ENCODE measurements around the gene IRS1. TPM values are rescaled to one million over a fixed set of nuclear protein-coding genes. Genes with fewer than 3 reads are reported as not detected.
A peak's percentile ranks its signal among the peaks of the same experiment; 100 is the strongest.

IRS1 gene
- total and polyA plus RNA-seq, 2 donors from 2014 or later: 4.5 to 13.4 TPM

DNA sequence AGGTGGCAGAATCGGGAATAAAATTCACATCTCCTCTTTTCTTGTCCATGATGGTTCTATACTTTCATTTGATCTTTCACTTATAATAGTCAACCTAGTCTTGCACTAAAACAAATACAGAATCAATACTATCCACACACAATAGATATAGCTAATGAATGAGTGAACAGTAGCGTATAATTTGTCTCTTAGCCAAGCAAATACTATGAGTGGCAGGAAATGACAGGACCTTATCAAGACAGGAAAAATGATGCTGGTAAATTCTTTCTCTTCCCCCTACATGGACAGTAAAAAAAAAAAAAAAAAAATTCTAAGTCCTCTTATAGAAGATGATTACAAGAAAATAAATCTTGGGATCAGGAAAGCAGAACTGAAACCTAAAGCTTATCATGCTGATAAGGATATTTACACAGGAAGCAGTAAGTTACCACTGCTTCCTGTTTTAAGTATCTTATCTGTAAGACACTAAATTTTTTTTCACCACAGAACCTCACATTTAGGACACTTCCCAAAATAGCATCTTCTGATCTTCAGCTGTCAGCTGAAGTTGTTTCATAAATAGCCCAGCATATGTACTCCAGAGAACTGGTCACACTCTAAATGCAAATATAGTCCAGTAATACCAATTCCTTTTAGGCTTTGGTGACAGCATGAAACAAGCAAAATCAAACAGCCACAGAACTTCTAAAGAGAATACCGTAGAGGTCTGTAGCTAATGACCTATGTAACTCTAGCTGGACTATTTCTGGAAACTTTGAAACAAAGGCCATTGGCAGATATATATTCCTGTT is 27.0 kb downstream of the IRS1 start:
- TF ChIP-seq, protein P1, sequence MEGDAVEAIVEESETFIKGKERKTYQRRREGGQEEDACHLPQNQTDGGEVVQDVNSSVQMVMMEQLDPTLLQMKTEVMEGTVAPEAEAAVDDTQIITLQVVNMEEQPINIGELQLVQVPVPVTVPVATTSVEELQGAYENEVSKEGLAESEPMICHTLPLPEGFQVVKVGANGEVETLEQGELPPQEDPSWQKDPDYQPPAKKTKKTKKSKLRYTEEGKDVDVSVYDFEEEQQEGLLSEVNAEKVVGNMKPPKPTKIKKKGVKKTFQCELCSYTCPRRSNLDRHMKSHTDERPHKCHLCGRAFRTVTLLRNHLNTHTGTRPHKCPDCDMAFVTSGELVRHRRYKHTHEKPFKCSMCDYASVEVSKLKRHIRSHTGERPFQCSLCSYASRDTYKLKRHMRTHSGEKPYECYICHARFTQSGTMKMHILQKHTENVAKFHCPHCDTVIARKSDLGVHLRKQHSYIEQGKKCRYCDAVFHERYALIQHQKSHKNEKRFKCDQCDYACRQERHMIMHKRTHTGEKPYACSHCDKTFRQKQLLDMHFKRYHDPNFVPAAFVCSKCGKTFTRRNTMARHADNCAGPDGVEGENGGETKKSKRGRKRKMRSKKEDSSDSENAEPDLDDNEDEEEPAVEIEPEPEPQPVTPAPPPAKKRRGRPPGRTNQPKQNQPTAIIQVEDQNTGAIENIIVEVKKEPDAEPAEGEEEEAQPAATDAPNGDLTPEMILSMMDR (IDR thresholded peaks at IDR 0.05; ENCODE audit: borderline replicate concordance, extremely low read depth, insufficient read depth): no peak
- peaks cover 0 to 5% (median 5%) of the 10 kb centered on the region in 3 donors for H3K4me1 ChIP-seq (ENCODE audit: control insufficient read depth in 2 of 3, insufficient read depth in 2 of 3, low read depth in 1 of 3, low read length in 3 of 3)
- intact Hi-C loops (cut with DNase I): no loop called here
- H3K9me3 ChIP-seq (ENCODE audit: control insufficient read depth in 2 of 3, insufficient read depth in 1 of 3, low read length in 3 of 3): peaks cover 0 to 9% (median 0%) of the 10 kb centered on the region in 3 donors
- no peak overlapping the region for H3K4me3 ChIP-seq (ENCODE audit: low read length in 3 of 3)
- H3K9ac ChIP-seq (ENCODE audit: low read length in 3 of 3): no peak overlapping the region
- no peak for FAIRE-seq
- DNase-seq: peak in 1 of 5 donors; percentile 62
- peak overlapping the region in 1 of 2 donors; percentile 47 for H3K27ac ChIP-seq (ENCODE audit: low read depth in 2 of 2, low read length in 2 of 2)
- H3K36me3 ChIP-seq (ENCODE audit: control insufficient read depth in 2 of 3, insufficient read depth in 3 of 3, low read length in 3 of 3): no peaks in the 10 kb centered on the region
- H3K27me3 ChIP-seq (ENCODE audit: control insufficient read depth, insufficient read depth, low read length): no peaks in the 10 kb centered on the region

DNA sequence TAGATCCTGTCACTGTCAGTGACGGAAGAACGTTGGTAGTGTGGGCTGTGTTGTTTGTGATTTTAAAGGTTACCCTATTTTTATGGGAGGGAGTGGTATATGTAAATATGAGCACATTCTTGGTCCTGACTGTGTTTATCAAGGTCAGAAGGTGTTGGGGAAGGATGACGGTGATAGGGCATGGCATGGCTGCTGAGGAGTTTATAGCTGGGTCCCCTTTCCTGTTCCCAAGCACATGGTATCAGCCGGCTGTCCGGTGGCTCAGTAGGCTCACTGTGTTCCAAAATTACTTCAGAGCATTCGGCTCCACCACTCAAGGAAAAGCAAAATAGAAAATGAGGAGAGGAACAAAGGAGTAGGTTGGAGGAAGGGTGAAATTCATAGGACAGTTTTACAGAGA is 28.6 kb downstream of the IRS1 start:
- intact Hi-C loops (cut with DNase I): no loop called here
- Histone ChIP-seq H3K36me3 (ENCODE audit: control insufficient read depth in 2 of 3, insufficient read depth in 3 of 3, low read length in 3 of 3) (no peaks in the 10 kb centered on the region), H3K9ac (ENCODE audit: low read length in 3 of 3) (peak overlapping the region in 1 of 3 donors; percentile 24), H3K4me1 (ENCODE audit: control insufficient read depth in 2 of 3, insufficient read depth in 2 of 3, low read depth in 1 of 3, low read length in 3 of 3) (peaks cover 0 to 5% (median 5%) of the 10 kb centered on the region in 3 donors), H3K27ac (ENCODE audit: low read depth in 2 of 2, low read length in 2 of 2) (peak overlapping the region in 1 of 2 donors; percentile 47), H3K27me3 (ENCODE audit: control insufficient read depth, insufficient read depth, low read length) (no peaks in the 10 kb centered on the region), H3K4me3 (ENCODE audit: low read length in 3 of 3) (peak overlapping the region in 1 of 3 donors; percentile 15), H3K9me3 (ENCODE audit: control insufficient read depth in 2 of 3, insufficient read depth in 1 of 3, low read length in 3 of 3) (peaks cover 0 to 9% (median 0%) of the 10 kb centered on the region in 3 donors)
- no peak for FAIRE-seq
- TF ChIP-seq, protein P1 (IDR thresholded peaks at IDR 0.05; ENCODE audit: borderline replicate concordance, extremely low read depth, insufficient read depth): no peak
- DNase-seq: no peak

DNA sequence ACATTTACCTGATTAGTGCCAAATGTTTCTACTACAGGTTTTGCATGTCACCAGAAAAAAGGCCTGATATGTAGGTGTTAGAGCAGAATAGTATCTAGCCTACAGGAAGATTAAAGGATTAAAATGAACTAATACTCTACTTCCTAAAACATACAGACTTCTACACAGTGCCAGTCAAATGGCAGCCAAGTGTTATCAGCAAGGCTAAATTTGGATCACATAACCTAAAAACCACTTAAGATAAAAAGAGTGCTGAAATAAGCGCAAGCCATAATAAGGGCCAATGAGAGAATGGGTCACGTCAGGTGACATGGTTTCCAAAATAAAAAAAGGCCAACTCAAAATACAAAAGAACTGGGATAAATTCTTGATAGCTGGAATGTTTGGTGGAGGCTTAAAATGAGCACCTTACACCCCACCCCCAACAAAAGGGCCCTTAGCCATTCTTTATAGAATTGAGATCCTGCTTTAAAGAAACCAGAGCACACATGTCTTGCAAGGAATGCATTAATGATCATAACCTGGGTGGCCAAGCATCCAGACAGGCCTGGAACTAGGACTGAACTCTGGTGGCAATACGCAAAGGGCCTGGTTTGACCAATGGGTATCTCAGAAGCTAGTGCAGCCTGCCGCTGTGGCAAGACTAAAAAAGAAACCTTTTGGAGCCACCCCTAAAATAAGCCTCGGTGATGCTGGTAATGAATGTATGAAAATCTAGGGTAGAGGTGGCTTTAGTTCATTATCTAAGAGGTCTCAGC is 32.4 kb downstream of the IRS1 start:
- peaks cover 0 to 3% (median 0%) of the 10 kb centered on the region in 3 donors for H3K4me1 ChIP-seq (ENCODE audit: control insufficient read depth in 2 of 3, insufficient read depth in 2 of 3, low read depth in 1 of 3, low read length in 3 of 3)
- FAIRE-seq: no peak

More for the DNA sequence above, 32.4 kb downstream of the IRS1 start:
- Histone ChIP-seq H3K9ac (ENCODE audit: low read length in 3 of 3) (no peak overlapping the region), H3K9me3 (ENCODE audit: control insufficient read depth in 2 of 3, insufficient read depth in 1 of 3, low read length in 3 of 3) (no peaks in the 10 kb centered on the region), H3K27ac (ENCODE audit: low read depth in 2 of 2, low read length in 2 of 2) (no peak overlapping the region), H3K36me3 (ENCODE audit: control insufficient read depth in 2 of 3, insufficient read depth in 3 of 3, low read length in 3 of 3) (no peaks in the 10 kb centered on the region), H3K4me3 (ENCODE audit: low read length in 3 of 3) (no peak overlapping the region), H3K27me3 (ENCODE audit: control insufficient read depth, insufficient read depth, low read length) (no peaks in the 10 kb centered on the region)
- TF ChIP-seq, protein P1 (IDR thresholded peaks at IDR 0.05; ENCODE audit: borderline replicate concordance, extremely low read depth, insufficient read depth): no peak
- DNase-seq: no peak
- intact Hi-C loops (cut with DNase I): no loop called here
